Uterus (tissue), 2 donors: Measurements from ENCODE around the gene METTL25.

Source experiments
- POLR2A ChIP-seq, 2 donors: fragments of 450-650 bp; IDR thresholded peaks; one replicate each; pipeline ENCODE4 v1.6.1; 2016; ENCODE audit warnings: antibody characterized with exemption in 2 of 2, mild to moderate bottlenecking in 1 of 2, moderate library complexity in 1 of 2
- TF ChIP-seq, protein P1 (sequence below), 4 experiments: fragments of 200-600 bp in 2 of 4; fragments of 450-650 bp in 2 of 4; sonication (generic) in 2 of 4; IDR thresholded peaks; one replicate each; pipeline ENCODE4 v1.5.1; 2016 to 2019; ENCODE audit warnings: antibody characterized with exemption in 4 of 4, mild to moderate bottlenecking in 2 of 4, moderate library complexity in 1 of 4

GRCh38 chr12:82517808-82518207, 159.5 kb downstream of the METTL25 start:
- TF ChIP-seq POLR2A (IDR thresholded peaks at IDR 0.05): no peak
- TF ChIP-seq, protein P1, sequence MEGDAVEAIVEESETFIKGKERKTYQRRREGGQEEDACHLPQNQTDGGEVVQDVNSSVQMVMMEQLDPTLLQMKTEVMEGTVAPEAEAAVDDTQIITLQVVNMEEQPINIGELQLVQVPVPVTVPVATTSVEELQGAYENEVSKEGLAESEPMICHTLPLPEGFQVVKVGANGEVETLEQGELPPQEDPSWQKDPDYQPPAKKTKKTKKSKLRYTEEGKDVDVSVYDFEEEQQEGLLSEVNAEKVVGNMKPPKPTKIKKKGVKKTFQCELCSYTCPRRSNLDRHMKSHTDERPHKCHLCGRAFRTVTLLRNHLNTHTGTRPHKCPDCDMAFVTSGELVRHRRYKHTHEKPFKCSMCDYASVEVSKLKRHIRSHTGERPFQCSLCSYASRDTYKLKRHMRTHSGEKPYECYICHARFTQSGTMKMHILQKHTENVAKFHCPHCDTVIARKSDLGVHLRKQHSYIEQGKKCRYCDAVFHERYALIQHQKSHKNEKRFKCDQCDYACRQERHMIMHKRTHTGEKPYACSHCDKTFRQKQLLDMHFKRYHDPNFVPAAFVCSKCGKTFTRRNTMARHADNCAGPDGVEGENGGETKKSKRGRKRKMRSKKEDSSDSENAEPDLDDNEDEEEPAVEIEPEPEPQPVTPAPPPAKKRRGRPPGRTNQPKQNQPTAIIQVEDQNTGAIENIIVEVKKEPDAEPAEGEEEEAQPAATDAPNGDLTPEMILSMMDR (IDR thresholded peaks at IDR 0.05): no peak
